NCI-H1694 treated with DMSO at 0.1 percent for 48 hours (cell line): ENCODE data around the gene HOXC12.

Source experiments
- DNase-seq: peaks from one replicate; lab custom pipeline; 2025; lab: John Stamatoyannopoulos, UW

HOXC12 gene

GRCh38 chr12:53956251-53956887 lies 1.7 kb downstream of the HOXC12 start:
- DNase-seq = no peak

- no peak for DNase-seq
Observed at GRCh38 chr12:53956914-53957536, 2.3 kb downstream of the HOXC12 start.

GRCh38 chr12:53958128-53958527 lies 3.4 kb downstream of the HOXC12 start:
- no peak for DNase-seq

- DNase-seq = no peak
Observed at GRCh38 chr12:53959314-53959713, 4.6 kb downstream of the HOXC12 start.

- no peak for DNase-seq
Observed at GRCh38 chr12:53960187-53961024, 5.7 kb downstream of the HOXC12 start.

- no peak for DNase-seq
Observed at GRCh38 chr12:53961025-53961761, 6.5 kb downstream of the HOXC12 start.

- no peak for DNase-seq
Observed at GRCh38 chr12:53963005-53963404, 8.3 kb downstream of the HOXC12 start.

- DNase-seq = no peak
Observed at GRCh38 chr12:53963434-53964314, 9.0 kb downstream of the HOXC12 start.

GRCh38 chr12:53964315-53964713 lies 9.6 kb downstream of the HOXC12 start:
- DNase-seq = no peak

GRCh38 chr12:53965281-53966084 lies 10.8 kb downstream of the HOXC12 start:
- no peak for DNase-seq

GRCh38 chr12:53966085-53966384 lies 11.3 kb downstream of the HOXC12 start:
- no peak for DNase-seq

- no peak for DNase-seq
Observed at GRCh38 chr12:53966385-53967133, 11.9 kb downstream of the HOXC12 start.

GRCh38 chr12:53967421-53967925 lies 12.8 kb downstream of the HOXC12 start:
- DNase-seq = peak; percentile 5

GRCh38 chr12:53968214-53969127 lies 13.8 kb downstream of the HOXC12 start:
- DNase-seq = no peak

GRCh38 chr12:53969588-53970259 lies 15.0 kb downstream of the HOXC12 start:
- DNase-seq = no peak

GRCh38 chr12:53970451-53970850 lies 15.7 kb downstream of the HOXC12 start:
- DNase-seq = no peak

GRCh38 chr12:53971129-53971528 lies 16.4 kb downstream of the HOXC12 start:
- DNase-seq = no peak

GRCh38 chr12:53971686-53972085 lies 17.0 kb downstream of the HOXC12 start:
- DNase-seq = no peak
